CMK (cell line): ENCODE results near the gene STOX2.
"Not testable (repeated sequence)": the region's sequence is repeated elsewhere in the genome, so short reads cannot be mapped to it uniquely, and the experiment has no call there.

Experiments
- DNase-seq: peaks from one replicate; pipeline ENCODE4 v3.0.0-alpha.2; 2010; ENCODE audit warnings: low read depth

Gene STOX2

DNA sequence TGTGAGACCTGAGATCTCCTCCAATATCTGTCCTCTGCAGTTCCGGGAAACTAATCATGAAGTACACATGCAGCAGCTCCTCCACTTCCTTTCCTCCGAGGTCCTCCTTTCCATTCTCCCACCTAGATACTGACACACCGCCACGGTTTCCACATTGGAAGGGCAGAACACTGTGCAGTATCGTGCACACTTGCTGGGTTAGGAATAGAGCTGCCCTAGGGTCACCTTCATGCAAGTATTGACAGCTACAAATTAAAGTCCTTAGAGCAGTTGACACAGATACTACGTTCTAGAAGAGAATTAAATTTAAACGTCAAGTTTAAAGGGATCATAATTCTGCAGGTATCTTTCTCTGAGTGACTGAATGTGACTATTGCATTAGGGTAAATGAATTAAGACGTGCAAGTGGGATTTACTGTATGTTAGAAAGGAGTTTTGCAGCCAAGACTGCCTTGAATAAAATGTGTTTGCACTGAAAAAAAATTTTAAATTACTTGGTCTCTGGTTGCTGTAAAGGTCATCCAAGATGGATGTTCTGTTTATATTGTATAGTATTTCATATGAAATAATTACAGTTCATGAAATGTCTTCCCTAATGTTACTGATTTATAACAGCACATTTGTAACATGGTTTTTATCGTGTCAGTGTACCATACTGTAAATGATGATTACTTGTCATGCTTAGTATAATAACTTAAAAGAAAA lies 117.7 kb downstream of the STOX2 start:
- no peak for DNase-seq

GRCh38 chr4:184024637-184025036 lies 119.5 kb downstream of the STOX2 start:
- DNase-seq = no peak

DNA sequence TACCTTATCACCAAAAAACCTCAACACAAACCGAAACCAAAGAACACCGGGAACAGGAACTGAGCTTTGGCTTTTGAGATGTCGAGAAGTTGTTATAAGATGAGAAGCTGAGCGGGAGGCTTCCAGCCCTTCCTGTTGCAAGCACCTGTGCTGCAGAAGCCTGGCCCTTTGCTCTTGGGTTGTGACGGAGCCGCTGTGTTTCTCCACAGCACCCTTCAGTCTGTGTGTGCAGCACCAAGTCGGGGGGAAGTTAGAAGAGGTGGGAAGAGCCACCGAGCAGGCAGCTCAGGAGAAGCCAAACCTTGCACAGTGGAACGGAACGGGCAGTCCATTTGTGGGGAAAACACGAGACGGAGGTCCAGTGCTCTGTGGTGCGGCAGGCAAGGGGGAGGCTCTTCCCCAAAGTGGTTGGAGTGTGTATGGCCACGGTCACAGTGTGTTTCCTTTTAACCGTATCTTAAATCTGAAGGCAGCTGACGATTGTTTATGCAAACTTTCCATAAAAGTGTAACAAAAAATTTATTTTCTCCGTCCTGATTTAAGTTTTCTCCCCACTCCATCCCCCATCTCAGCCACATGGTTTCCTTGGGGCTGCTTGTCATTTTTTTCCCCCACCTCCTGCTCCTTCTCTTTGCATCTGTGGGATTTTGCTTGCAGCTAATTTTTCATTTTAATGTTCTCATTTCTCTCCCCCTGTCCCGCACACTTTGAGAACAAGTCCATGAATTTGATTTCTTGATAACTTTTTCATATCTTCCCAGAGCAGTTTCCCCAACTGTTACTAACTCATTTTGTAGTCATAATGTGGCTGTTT lies 123.7 kb downstream of the STOX2 start:
- DNase-seq = no peak

- DNase-seq = no peak
Measured at GRCh38 chr4:184030036-184030435, 124.9 kb downstream of the STOX2 start.

- DNase-seq = no peak
Measured at GRCh38 chr4:184030764-184031163, 125.7 kb downstream of the STOX2 start.

GRCh38 chr4:184032091-184032490 lies 127.0 kb downstream of the STOX2 start:
- no peak for DNase-seq

GRCh38 chr4:184039963-184040383 lies 134.9 kb downstream of the STOX2 start:
- no peak for DNase-seq

GRCh38 chr4:184041156-184041555 lies 136.0 kb downstream of the STOX2 start:
- DNase-seq = no peak

DNA sequence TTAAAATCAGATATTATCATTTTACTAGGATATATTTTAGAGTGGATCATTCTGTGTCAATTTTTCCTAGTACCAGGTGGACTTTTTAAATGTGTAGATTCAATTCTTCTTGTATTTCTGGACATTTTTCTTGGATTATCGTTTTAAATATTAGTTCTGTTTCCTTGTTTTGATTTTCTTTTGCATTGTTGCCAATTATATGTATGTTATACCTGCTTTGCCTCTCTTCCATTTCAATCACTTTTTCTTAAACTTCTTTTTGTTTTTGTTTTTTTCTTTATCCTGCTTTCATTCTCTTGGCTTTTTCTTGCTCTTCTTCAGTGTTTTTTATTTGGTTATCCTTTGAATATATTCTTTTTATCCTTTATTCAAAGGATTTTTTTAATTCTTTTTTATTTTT lies 141.0 kb downstream of the STOX2 start:
- no peak for DNase-seq

DNA sequence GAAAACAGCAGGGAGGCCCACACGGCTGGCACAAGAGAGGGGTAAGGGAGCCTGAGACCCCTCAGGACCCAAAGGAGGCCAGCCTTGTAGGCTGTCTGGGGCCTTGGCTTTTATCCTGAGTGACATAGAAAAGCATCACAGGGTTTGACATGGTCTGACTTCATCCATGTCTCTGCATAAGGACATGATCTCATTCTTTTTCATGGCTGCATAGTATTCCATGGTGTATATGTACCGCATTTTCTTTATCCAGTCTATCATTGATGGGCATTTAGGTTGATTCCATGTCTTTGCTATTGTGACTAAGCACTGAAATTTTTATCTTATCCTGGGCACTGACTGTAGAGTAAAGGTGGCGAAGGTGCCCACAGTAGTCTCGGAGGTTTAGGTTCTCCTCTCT lies 146.2 kb downstream of the STOX2 start:
- not testable (repeated sequence) for DNase-seq

GRCh38 chr4:184052616-184053015 lies 147.5 kb downstream of the STOX2 start:
- no peak for DNase-seq

- no peak for DNase-seq
Measured at GRCh38 chr4:184053434-184053833, 148.3 kb downstream of the STOX2 start.

GRCh38 chr4:184056877-184057276 lies 151.8 kb downstream of the STOX2 start:
- no peak for DNase-seq

GRCh38 chr4:184058026-184058425 lies 152.9 kb downstream of the STOX2 start:
- DNase-seq = no peak

- DNase-seq = no peak
Measured at GRCh38 chr4:184059099-184059498, 154.0 kb downstream of the STOX2 start.

DNA sequence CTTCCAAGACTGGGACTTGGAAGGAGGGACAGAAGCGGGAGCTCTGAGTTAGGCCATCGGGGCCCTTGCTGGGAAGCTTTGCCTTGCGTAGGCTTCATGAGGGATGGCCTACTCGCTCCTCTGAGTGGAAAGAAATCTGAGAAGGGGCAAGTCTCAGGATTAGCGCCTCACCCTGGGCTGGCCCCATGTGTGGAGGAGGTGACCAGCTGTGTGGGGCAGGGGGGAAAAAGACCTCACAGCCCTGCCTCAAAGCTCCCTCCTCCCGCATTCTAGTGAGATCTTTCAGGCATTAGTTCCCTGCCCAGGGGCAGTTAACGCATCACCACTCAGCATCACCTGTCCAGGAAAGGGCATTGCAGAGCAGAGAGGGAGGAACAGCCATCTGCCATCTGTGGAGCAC lies 156.5 kb downstream of the STOX2 start:
- no peak for DNase-seq

DNA sequence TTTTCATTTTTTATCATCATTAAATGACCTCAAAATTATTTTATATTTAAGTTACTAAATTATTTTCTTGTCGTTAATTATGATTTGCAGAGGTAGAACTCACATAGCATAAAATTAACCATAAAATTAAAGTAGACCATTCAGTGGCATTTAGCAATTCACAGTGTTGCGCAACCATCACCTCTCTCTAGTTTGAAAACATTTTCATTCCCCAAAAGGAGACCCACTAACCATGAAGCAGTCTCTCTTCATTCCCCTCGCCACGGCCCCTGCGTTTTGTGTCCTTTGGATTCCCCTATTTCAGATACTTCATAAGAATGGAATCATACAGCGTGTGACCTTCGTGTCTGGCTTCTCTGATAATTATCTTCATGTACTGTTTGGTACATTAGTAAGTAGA lies 157.7 kb downstream of the STOX2 start:
- DNase-seq = no peak

DNA sequence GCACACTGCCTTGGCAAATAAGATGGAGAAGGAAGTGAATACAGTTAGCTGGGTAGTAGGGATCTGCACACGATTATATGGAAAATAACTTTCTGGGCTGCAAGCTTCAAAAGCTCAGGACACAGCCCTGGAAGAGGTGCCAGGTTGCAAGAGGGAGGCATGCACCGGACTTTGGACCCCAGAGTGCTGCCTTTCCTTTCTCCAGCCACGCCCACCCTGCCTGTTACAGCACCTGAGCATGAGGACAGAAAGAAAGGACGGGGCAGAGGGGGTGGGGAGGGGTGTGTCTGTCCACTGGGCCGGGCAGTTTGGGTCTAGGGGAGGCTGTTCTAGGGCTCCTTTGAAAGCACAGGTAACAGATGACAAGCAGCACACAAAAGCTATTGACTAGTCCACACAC lies 159.8 kb downstream of the STOX2 start:
- DNase-seq = no peak

GRCh38 chr4:184066584-184067300 lies 161.6 kb downstream of the STOX2 start:
- no peak for DNase-seq

DNA sequence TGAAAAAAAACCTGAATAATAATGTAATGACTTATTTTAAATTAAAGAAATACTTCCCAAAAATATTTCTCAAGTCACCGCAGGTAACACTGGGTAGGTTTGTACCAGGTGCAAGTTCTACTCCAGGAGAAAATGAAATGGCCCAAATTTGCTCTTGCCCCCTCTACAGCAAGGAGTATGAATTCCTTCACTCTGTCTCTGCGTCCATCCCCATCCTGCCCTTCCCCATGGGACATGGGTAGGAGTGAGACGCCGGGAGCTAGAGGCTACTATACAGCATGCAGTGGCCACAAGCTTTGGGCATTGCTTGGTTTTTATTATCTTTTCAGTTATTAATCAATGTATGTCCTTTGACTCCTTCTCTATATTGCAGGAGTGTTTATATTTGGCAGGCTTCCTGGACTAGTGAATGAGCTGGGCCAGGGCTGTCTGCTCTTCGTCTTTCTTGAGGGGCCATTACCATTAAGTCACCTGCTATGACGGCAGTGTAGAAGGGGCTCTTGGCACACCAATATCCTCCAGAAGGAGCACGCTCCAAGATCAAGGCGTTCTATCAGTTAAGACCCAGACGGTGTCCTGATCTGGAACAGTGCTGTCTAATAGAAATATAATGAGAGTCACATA lies 162.9 kb downstream of the STOX2 start:
- no peak for DNase-seq
